Glutamatergic neuron (in vitro differentiated cells): ENCODE measurements around the gene MTFR1L. TPM values are rescaled to one million over a fixed set of nuclear protein-coding genes. Genes with fewer than 3 reads are reported as not detected.
A peak's percentile ranks its signal among the peaks of the same experiment; 100 is the strongest.

Source experiments
- DNase-seq: peaks from one replicate; pipeline ENCODE4 v3.0.0; 2022
- H3K27ac Mint-ChIP-seq: one replicate; pipeline ENCODE4 v1.8.0; 2020; ENCODE audit warnings: mild to moderate bottlenecking, mixed read lengths, inconsistent platforms; ENCODE audit not compliant: unreplicated experiment
- H3K27me3 Mint-ChIP-seq: one replicate; pipeline ENCODE4 v1.8.0; 2020; ENCODE audit warnings: mild to moderate bottlenecking, moderate library complexity, mixed read lengths, inconsistent platforms; ENCODE audit not compliant: unreplicated experiment
- H3K36me3 Mint-ChIP-seq: one replicate; pipeline ENCODE4 v1.8.0; 2020; ENCODE audit warnings: mild to moderate bottlenecking, mixed read lengths, inconsistent platforms; ENCODE audit not compliant: unreplicated experiment
- H3K4me1 Mint-ChIP-seq: one replicate; pipeline ENCODE4 v1.8.0; 2020; ENCODE audit warnings: mild to moderate bottlenecking, low read depth, mixed read lengths, inconsistent platforms; ENCODE audit not compliant: unreplicated experiment
- H3K4me3 Mint-ChIP-seq: one replicate; pipeline ENCODE4 v1.8.0; 2020; ENCODE audit warnings: mild to moderate bottlenecking, mixed read lengths, inconsistent platforms; ENCODE audit not compliant: unreplicated experiment
- H3K9me3 Mint-ChIP-seq: one replicate; pipeline ENCODE4 v1.8.0; 2020; ENCODE audit warnings: mild to moderate bottlenecking, moderate library complexity, mixed read lengths, inconsistent platforms; ENCODE audit not compliant: unreplicated experiment
- total RNA-seq: library from RNA; stranded (reverse); fragmentation: NEBNext Ultra II Directional; extraction: Animal tissue kit (Norgen Biotek cat#: 25700); gene quantifications from one replicate; pipeline ENCODE4 v1.2.1, GENCODE V29; 2021; ENCODE audit not compliant: unreplicated experiment
- TF ChIP-seq, protein P1 (sequence below): fragments of 200-600 bp; sonication (generic); IDR thresholded peaks from one replicate; pipeline ENCODE4 v1.5.0; 2021; ENCODE audit not compliant: partially characterized antibody, unreplicated experiment

Gene MTFR1L
- total RNA-seq, 1 donor from 2014 or later = 70.4 TPM

DNA sequence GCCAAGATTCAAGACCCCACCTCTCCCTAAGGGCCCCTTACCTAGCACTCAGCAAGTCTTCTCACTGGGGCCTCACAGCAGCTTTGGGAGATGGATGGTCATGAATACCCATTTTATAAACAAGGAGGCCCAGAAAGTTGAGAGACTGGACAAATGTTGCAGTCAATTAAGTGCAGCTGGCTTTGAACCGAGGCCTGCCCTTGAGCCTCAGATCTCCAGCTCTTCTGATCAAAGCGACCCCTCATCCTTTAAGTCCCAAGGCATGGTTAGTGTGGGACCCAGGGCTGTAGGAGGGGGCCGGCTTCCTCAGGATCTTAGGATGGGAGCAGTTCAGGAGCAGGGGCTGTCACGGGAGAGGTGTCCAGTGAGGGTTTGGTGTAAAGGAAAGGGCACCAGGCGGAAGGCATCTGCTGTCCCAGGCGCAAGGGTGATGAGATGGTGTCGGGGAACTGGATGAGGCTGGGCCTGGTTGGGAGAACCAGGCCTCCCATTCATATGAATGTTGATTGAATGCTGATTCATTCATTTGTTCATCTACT is 5.1 kb upstream of the MTFR1L start:
- Mint-ChIP-seq H3K36me3 (no peaks in the 10 kb centered on the region), H3K27me3 (peaks cover 7% of the 10 kb centered on the region), H3K4me3 (no peak overlapping the region), H3K9me3 (peaks cover 4% of the 10 kb centered on the region), H3K27ac (no peak overlapping the region), H3K4me1 (peaks cover 20% of the 10 kb centered on the region)
- DNase-seq = no peak
- TF ChIP-seq, protein P1, sequence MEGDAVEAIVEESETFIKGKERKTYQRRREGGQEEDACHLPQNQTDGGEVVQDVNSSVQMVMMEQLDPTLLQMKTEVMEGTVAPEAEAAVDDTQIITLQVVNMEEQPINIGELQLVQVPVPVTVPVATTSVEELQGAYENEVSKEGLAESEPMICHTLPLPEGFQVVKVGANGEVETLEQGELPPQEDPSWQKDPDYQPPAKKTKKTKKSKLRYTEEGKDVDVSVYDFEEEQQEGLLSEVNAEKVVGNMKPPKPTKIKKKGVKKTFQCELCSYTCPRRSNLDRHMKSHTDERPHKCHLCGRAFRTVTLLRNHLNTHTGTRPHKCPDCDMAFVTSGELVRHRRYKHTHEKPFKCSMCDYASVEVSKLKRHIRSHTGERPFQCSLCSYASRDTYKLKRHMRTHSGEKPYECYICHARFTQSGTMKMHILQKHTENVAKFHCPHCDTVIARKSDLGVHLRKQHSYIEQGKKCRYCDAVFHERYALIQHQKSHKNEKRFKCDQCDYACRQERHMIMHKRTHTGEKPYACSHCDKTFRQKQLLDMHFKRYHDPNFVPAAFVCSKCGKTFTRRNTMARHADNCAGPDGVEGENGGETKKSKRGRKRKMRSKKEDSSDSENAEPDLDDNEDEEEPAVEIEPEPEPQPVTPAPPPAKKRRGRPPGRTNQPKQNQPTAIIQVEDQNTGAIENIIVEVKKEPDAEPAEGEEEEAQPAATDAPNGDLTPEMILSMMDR = no peak

DNA sequence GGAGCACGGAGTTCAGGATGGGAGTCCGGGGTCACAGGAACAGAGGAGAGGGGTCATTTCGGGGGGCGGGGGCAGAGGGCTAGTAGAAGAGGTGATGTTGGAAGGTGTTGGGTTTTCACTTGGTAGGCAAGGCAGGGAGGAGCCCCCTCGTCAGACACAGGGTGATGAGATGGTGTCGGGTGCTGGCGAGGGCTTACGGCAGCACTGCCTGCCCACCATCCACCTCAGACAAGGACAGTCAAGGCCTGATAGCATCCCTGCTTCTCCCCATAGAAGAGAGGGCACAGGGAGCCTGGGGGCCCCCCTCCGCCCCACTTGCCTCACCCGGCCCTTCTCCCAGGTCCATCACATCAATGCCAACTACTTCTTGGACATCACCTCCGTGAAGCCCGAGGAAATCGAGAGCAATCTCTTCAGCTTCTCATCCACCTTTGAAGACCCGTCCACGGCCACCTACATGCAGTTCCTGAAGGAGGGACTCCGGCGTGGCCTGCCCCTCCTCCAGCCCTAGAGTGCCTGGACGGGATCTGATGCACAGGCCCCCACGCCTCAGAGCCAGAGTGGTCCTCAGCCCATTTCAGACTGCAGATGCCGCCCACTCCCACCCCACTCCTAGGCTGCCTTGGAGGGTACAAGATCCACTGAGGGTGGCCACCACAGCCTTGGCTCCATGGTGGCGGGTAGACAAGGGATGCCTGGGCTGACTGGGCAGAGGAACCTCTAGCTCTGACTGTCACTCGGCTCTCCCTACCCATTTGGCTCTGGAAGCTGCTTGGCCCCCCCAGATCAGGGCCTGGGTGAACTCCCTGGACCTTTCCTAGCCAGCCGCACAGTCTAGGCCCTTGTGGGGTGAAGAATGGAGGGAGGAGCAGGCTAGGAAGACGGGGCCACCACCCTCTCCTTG is 4.3 kb upstream of the MTFR1L start:
- Mint-ChIP-seq H3K4me3 (no peak overlapping the region), H3K27me3 (peaks cover 7% of the 10 kb centered on the region), H3K27ac (no peak overlapping the region), H3K9me3 (peaks cover 4% of the 10 kb centered on the region), H3K36me3 (no peaks in the 10 kb centered on the region), H3K4me1 (peaks cover 17% of the 10 kb centered on the region)
- TF ChIP-seq, protein P1 = no peak
- DNase-seq = no peak

DNA sequence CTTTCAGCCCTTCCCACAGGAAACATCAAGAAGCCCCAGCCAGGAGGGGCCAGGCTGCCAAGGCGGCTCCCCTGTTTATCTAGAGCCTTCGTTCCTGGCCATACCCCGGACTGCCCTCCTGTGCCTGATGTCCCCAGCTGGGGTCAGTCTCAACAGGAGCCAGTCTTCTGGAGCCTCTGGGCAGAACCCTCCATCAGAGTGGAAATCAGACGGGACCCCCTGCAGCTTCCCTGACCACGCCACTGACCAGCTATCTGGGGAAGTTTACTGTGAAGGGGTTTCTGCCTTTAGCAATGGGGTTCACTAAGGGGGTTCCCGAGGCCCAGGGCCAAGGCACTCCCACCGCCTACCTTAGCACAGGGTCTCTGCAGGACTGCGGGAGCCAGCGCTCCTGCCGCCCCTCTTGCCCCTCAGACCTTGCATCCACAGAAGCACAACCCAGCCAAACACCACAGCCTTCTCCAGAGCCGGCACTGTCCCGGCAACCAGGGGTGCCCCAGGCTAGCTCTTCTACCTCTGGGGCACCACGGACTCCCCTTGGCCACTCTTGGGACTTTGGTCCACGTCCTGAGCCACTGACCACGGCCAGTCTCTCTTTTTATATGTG is 3.5 kb upstream of the MTFR1L start:
- TF ChIP-seq, protein P1 = no peak
- Mint-ChIP-seq H3K36me3 (no peaks in the 10 kb centered on the region), H3K27me3 (peaks cover 7% of the 10 kb centered on the region), H3K27ac (no peak overlapping the region), H3K4me1 (peaks cover 19% of the 10 kb centered on the region), H3K9me3 (peaks cover 11% of the 10 kb centered on the region), H3K4me3 (no peak overlapping the region)
- no peak for DNase-seq

DNA sequence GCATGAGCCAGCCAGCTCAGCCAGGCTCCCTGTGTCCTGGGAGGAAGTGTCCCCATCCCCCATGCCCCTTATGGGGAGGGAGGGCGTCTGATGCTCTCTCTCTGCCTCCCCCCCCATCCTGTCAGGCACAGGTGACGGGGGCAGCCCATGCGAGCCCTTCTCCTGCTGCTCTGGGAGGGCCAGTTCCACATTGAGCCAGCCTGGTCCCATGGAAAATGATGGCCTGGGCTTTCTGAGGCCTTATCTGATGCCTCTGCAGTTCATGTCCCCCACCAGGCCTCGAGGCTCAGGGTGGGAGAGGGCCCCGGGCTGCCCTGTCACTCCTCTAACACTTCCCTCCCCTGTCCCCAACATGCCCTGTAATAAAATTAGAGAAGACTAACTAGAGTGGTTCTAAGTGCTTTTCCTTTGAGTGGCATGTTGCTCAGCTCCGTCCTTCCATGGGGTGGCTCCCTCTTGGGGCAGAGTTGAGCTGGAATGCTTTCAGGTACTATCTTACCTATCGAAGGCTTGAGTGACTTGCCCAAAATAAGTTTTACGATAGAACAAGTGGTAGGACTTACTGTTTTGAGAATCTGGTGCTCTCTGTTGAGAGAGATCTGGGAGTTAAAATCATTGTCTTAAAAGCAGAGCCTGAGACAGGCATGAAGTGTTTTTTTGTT is 1.8 kb upstream of the MTFR1L start:
- TF ChIP-seq, protein P1 = no peak
- H3K4me3 Mint-ChIP-seq = peak overlapping the region; percentile 100
- peaks cover 18% of the 10 kb centered on the region for H3K9me3 Mint-ChIP-seq
- H3K27ac Mint-ChIP-seq = peak overlapping the region; percentile 93
- peaks cover 30% of the 10 kb centered on the region for H3K4me1 Mint-ChIP-seq
- no peak for DNase-seq
- H3K36me3 Mint-ChIP-seq = no peaks in the 10 kb centered on the region
- peaks cover 10% of the 10 kb centered on the region for H3K27me3 Mint-ChIP-seq
